Stimulated activated CD4-positive, alpha-beta T cell treated with anti-CD3 and anti-CD28 coated beads, Interleukin-12 subunit alpha, Interleukin-12 subunit beta, amount 100 ng/mL, for 4 hours (primary cell): ENCODE measurements around the gene RAB5B.
"Not testable (repeated sequence)": the region's sequence is repeated elsewhere in the genome, so short reads cannot be mapped to it uniquely, and the experiment has no call there.

Experiments
- DNase-seq: peaks from one replicate; pipeline ENCODE4 v3.0.0-alpha.2; 2020

RAB5B gene

DNA sequence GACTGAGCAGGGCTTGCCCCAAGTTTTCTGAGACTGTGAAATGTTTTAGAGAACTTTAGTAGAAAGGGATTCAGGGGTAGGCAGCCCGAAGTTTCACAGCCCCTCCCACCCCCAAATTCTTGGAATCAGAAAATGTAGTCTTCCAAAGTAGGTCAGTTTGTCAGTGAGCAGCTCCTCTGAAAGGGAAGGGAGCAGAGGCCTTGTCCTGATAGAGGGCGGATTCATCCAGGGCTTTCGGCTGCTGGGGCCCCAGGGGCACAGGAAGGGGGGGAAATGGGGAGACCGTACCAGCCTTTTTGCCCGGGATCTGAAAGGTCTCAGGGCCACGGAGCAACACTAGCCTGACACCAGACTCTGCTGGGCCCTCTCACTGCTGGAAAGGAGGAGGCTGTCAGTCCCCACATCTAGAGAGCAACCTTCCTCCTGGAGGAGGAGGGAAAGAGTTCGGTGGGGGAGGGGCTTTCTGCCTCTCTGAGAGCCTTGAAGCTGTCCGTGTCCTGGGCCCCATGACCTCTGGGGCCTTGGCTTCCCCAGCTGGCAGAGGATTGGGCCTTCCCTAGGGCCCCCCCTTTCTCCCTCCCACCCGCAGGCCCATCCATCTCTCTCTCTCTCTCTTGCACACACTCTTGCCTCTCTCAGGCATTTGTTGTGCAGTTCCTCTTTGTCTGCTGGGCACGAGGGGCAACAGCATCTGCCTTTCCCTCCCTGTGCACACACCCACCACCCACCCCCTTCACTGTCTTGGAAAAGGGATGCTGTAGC is 46.7 kb downstream of the RAB5B start, which contains the start of gene IKZF4:
TSS of gene IKZF4 (plus strand) at position 621 of the 762 bp plus-strand sequence. CDS start 451 bp downstream, outside the sequence.
- DNase-seq = no peak

DNA sequence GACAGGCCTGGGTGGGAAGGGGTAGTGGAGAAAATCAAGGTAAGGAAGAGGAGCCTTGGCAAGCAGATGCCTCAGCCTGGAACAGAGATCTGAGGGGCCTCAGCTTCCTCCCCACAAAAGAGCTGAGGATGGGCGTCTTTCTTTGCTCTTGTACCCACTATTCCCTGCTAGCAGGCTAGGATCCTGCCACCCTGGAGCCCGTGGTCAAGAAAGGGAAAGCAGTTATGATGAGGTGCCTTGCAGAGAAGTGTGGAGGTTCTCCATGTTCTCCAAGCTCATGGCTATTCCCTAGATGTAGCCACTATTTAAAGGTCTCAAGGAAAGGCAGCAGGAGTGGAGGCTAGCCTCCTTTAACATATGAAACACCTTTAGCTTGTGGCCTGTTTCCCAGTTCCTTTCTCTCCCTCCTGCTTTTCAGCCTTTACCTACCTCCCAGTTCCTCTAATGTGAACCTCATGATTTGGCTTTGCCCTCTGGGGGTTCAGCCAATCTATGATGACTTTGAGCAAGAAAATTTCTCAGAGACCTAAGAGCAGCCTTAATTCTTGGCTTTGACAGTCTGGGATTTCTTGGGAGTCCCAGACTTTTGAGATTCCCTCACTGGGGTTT is 48.1 kb downstream of the RAB5B start:
- no peak for DNase-seq

DNA sequence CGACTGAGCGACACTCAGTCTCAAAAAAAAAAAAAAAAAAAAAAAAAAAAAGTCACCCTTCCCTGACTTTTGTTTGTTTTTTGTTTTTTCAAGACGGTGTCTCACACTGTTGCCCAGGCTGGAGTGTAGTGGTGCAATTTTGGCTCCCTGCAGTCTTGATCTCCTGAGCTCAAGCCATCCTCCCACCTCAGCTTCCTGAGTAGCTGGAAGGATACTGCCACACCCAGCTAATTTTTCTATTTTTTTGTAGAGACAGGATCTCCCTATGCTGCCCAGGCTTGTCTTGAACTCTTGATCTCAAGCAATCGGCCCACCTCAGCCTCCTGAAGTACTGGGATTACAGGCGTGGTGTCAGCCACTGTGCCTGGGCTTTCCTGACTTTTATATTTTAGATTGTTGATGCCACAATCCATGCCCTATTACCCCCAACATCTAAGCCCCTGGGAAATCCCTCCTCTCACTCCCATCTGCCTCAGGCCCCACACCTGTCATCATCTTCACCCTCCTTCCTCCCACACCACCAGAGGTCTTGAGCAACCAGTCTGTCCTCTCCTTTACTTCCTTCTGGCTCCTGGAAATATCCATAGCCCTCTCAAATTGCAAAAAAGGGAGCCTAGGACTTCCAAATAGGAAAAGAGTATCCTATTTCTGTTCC is 54.8 kb downstream of the RAB5B start:
- no peak for DNase-seq

DNA sequence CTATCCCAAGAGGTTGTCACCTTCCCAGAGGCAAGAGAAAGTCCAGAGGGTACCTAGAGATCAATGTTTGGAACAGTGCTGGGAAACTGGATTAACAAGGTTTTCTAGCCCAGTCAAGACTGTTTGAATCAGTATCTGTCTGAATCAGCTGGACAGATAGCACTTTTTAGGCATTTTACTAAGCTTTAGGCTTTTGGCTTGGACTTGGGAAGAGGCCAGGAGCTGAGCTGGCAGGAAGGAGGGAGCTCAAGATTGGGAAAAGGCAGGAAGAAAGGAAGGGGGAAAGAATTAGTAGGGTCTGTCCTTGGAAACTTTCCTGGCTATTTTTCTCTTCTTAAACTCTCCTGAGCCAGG is 55.3 kb downstream of the RAB5B start:
- no peak for DNase-seq

DNA sequence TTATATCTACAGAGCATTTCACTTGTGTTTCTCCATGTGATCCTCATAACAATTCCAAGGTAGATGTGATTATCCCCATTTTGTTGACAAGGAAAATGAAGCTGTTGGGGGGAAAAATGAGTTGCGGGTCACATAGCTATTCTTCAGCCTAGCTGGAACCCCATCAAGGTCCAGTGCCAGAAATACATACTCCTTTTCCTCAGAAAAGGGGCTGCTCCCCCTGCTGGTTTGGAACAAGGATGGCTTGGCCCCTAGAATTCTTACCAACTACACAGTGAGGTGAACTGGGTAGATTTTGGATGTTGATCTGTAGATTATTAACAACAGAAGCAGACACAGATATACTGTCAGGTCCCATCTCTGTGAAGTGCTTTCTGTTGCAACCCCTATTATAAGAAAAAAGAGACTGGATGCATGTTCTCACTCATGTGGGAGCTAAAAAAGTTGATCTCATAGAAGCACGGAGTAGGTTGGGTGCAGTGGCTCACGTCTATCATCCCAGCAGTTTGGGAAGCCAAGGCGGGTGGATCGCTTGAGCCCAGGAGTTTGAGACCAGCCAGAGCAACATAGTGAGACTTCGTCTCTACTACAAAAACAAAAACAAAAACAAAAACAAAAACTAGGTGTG is 55.9 kb downstream of the RAB5B start:
- no peak for DNase-seq

DNA sequence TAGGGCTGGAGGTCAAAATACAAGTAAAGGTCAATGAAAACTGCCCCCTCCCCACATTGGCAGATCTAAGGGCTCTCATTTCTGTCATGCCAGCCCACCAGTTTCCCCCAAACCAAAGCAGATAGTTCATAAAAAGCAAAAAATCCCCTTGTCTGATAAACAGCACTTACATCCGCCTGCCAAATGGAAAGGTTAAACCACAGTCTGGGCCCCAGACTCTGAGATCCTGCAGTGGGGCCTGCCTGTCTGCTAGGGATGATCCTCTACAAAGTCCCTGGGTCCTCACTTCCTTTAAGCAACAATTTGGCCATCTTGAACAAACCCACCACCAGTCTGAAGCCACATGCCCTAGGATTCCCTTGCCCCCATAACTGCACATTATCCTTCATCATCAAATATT is 58.1 kb downstream of the RAB5B start:
- DNase-seq = no peak

DNA sequence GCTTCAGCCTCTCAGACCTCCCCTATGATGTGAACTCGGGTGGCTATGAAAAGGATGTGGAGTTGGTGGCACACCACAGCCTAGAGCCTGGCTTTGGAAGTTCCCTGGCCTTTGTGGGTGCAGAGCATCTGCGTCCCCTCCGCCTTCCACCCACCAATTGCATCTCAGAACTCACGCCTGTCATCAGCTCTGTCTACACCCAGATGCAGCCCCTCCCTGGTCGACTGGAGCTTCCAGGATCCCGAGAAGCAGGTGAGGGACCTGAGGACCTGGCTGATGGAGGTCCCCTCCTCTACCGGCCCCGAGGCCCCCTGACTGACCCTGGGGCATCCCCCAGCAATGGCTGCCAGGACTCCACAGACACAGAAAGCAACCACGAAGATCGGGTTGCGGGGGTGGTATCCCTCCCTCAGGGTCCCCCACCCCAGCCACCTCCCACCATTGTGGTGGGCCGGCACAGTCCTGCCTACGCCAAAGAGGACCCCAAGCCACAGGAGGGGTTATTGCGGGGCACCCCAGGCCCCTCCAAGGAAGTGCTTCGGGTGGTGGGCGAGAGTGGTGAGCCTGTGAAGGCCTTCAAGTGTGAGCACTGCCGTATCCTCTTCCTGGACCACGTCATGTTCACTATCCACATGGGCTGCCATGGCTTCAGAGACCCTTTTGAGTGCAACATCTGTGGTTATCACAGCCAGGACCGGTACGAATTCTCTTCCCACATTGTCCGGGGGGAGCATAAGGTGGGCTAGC is 60.9 kb downstream of the RAB5B start:
- no peak for DNase-seq

DNA sequence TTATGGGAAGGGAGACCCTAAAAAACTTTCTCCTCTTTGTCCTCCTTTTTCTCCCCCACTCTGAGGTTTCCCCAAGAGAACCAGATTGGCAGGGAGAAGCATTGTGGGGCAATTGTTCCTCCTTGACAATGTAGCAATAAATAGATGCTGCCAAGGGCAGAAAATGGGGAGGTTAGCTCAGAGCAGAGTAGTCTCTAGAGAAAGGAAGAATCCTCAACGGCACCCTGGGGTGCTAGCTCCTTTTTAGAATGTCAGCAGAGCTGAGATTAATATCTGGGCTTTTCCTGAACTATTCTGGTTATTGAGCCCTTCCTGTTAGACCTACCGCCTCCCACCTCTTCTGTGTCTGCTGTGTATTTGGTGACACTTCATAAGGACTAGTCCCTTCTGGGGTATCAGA is 63.3 kb downstream of the RAB5B start:
- DNase-seq = no peak

DNA sequence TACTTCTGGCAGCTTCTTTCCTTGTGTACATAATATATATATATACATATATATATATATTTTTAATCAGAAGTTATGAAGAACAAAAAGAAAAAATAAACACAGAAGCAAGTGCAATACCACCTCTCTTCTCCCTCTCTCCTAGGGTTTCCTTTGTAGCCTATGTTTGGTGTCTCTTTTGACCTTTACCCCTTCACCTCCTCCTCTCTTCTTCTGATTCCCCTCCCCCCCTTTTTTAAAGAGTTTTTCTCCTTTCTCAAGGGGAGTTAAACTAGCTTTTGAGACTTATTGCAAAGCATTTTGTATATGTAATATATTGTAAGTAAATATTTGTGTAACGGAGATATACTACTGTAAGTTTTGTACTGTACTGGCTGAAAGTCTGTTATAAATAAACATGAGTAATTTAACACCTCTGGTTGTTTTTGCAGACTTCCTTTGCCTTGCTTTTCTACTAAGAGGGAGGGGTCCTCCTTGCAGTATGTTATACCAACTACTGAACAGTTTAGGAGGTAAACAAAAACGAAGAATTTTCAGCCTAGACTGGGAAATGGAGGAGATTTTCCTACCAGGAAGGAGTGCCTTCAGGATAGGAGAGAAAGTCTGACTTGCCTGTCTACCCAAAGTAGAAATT is 64.3 kb downstream of the RAB5B start:
- DNase-seq = no peak

DNA sequence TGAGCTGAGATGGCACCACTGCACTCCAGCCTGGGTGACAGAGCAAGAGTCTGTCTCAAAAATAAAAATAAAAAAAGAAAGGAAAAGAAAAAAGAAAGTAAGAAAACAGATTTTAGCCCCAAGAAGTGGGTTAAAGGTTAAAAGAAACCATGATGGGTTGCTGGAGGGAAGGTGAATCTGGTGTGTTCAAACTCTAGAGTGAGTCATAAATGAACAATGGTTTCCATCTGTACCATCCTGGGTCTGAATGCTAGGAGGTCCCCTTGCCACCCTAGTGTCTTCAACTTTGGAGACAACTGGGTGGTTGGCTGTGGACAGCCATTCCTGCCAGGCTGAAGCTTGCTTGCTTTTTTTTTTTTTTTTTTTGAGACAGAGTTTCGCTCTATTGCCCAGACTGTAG is 66.3 kb downstream of the RAB5B start:
- no peak for DNase-seq

DNA sequence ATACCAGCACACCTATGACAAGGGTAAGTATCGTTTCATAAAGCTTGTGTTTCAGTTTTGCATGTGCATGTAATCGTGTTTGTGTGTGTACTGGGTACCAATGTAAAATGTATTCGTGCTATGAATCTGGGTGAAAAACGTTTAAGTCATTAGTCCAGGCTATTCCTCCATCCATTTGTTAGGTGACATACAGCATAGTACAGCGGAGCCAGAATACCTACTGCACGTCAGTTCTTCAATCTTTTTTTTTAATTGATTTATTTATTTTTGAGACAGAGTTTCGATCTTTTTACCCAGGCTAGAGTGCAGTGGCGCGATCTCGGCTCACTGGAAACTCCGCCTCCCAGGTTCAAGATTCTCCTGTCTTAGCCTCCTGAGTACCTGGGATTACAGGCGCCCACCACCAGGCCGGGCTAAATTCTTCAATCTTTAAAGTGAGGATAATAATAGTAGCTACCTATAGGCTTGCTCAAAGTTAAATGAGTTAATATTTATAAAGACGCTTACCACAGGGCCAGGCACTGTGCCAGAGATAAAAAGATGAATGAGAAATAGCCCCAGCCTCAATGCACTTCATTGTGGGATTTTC is 67.2 kb downstream of the RAB5B start:
- no peak for DNase-seq

DNA sequence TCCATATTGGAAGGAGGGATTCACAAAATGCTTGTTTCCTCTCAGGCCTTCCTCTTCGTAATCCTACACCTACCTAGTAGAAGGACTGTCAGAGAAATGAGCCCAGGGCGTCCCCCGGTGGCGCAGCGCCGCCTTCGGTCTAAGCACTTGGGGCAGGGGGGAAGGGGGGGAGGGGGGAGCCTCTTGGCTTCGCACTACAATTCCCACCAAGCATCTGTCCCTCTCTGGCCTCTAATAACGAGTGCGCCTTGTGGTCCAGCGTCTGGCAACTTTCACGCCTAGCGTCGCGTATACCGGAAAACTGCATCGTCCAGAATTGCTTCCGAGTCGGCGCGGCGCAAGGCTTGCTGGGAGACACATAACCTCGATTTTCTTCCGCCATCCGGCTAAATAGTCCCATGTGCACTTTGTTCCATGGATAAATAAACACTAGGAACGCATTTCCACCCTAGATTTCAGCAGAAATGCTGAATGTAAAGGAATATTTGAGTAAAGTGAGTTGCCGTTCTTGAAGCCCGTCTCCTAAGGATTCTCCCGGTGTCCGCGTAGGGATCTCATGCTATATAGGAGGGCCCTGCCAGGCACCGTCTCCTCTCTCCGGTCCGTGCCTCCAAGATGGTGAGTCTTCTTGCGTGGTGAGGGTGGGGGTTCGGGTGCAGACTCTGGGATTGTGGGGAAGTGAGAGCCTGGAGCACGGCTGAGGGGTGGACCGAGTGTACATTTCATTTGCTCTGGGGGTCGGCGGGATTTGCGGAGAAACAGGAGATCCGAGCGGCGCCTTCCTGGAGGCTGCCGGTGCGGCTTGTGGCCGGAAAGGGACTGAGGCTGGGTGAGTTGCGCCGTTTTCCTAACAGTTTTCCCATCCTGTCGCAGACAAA is 67.9 kb downstream of the RAB5B start, which contains the start of gene RPS26:
TSS of gene RPS26 (plus strand) at position 367 of the 878 bp plus-strand sequence. CDS start at position 616, 249 bp downstream.
- peak; percentile 84 for DNase-seq

DNA sequence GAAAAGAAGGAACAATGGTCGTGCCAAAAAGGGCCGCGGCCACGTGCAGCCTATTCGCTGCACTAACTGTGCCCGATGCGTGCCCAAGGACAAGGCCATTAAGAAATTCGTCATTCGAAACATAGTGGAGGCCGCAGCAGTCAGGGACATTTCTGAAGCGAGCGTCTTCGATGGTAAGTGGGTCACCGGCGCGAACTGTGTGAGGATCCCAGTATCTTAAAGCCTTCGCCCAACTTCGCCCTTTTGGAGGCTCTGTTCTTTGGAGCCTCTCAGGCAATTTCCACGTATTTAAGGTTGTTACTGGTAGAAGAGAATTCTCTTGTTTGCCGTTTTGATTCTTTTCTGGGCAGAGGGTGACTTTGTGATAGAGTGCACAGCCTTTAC is 68.5 kb downstream of the RAB5B start:
- DNase-seq = not testable (repeated sequence)

DNA sequence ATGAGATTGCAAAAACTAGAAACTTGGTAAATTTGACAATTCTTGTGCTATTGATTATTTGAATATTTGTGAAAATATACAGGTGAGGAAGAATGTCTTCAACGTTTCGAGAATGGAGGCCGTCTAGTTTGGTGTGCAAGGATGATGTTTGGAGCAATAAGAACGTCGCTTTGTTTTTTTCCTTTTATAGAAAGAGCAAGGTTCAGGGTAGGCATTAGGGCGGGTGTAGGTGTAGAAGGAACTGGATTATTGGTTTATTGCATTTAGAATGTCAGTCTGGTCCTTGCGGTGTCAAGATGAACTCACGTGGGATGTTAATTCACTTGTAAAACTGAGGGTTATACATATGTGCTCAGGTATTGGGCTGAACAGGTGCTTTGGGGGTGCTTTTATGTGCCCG is 69.0 kb downstream of the RAB5B start:
- DNase-seq = no peak
